Measurements from ENCODE around the gene PHKB.

PHKB gene

GRCh38 chr16:47693226-47693625 is 232.1 kb downstream of the PHKB start:
- no peak for DNase-seq (ENCODE audit: low spot score)

- no peak for DNase-seq (ENCODE audit: low spot score)
Observed at GRCh38 chr16:47694543-47694942, 233.4 kb downstream of the PHKB start.

- DNase-seq (ENCODE audit: low spot score): no peak
Observed at GRCh38 chr16:47695756-47696155, 234.6 kb downstream of the PHKB start.

- DNase-seq (ENCODE audit: low spot score): no peak
Observed at GRCh38 chr16:47697826-47698225, 236.7 kb downstream of the PHKB start.

GRCh38 chr16:47699106-47699505 is 238.0 kb downstream of the PHKB start:
- DNase-seq (ENCODE audit: low spot score): no peak

- no peak for DNase-seq (ENCODE audit: low spot score)
Observed at GRCh38 chr16:47700857-47701587, 239.9 kb downstream of the PHKB start.

GRCh38 chr16:47705266-47705665 is 244.1 kb downstream of the PHKB start:
- peak; percentile 2 for DNase-seq (ENCODE audit: low spot score)

- DNase-seq (ENCODE audit: low spot score): no peak
Observed at GRCh38 chr16:47711809-47712208, 250.7 kb downstream of the PHKB start.

GRCh38 chr16:47712276-47713224 is 251.4 kb downstream of the PHKB start:
- DNase-seq (ENCODE audit: low spot score): no peak

GRCh38 chr16:47713225-47713595 is 252.1 kb downstream of the PHKB start:
- no peak for DNase-seq (ENCODE audit: low spot score)

GRCh38 chr16:47715442-47716083 is 254.4 kb downstream of the PHKB start:
- no peak for DNase-seq (ENCODE audit: low spot score)

- DNase-seq (ENCODE audit: low spot score): no peak
Observed at GRCh38 chr16:47716571-47716970, 255.4 kb downstream of the PHKB start.

GRCh38 chr16:47719713-47720112 is 258.6 kb downstream of the PHKB start:
- no peak for DNase-seq (ENCODE audit: low spot score)

GRCh38 chr16:47721006-47721637 is 260.0 kb downstream of the PHKB start:
- no peak for DNase-seq (ENCODE audit: low spot score)

GRCh38 chr16:47722046-47722445 is 260.9 kb downstream of the PHKB start:
- no peak for DNase-seq (ENCODE audit: low spot score)

GRCh38 chr16:47724115-47724785 is 263.1 kb downstream of the PHKB start:
- no peak for DNase-seq (ENCODE audit: low spot score)

GRCh38 chr16:47725188-47725695 is 264.1 kb downstream of the PHKB start:
- no peak for DNase-seq (ENCODE audit: low spot score)

GRCh38 chr16:47726031-47726675 is 265.0 kb downstream of the PHKB start:
- DNase-seq (ENCODE audit: low spot score): no peak

GRCh38 chr16:47727131-47727530 is 266.0 kb downstream of the PHKB start:
- DNase-seq (ENCODE audit: low spot score): no peak

- no peak for DNase-seq (ENCODE audit: low spot score)
Observed at GRCh38 chr16:47728205-47728604, 267.1 kb downstream of the PHKB start.

GRCh38 chr16:47729701-47730100 is 268.6 kb downstream of the PHKB start:
- DNase-seq (ENCODE audit: low spot score): no peak

Data from COLO829 (cell line).